Activated CD8-positive, alpha-beta memory T cell treated with anti-CD3 and anti-CD28 coated beads, Interleukin-2, amount 10 ng/mL, durations not matched to agents 7 days and 5 days (primary cell): ENCODE measurements around the gene CREB5. TPM values are rescaled to one million over a fixed set of nuclear protein-coding genes. Genes with fewer than 3 reads are reported as not detected.

Source experiments
- ATAC-seq: fragments of 150-1000 bp; cut with Tn5 transposase; one replicate; pipeline ENCODE4 v1.10.0; 2021; ENCODE audit warnings: moderate library complexity
- CTCF ChIA-PET: fragments of 350-600 bp; sonication (Branson Sonifier 250); formaldehyde crosslinking; loops from one replicate; lab custom pipeline; 2021; ENCODE audit warnings: antibody characterized with exemption; lab: Charles Lee
- DNase-seq: peaks from one replicate; pipeline ENCODE4 v3.0.0-alpha.2; 2020
- H3K27ac Mint-ChIP-seq: one replicate; pipeline ENCODE4 v1.8.0; 2021; ENCODE audit warnings: mild to moderate bottlenecking, mixed read lengths
- H3K27me3 Mint-ChIP-seq: one replicate; pipeline ENCODE4 v1.8.0; 2021; ENCODE audit warnings: mixed read lengths
- H3K36me3 Mint-ChIP-seq: one replicate; pipeline ENCODE4 v1.8.0; 2021; ENCODE audit warnings: mild to moderate bottlenecking, mixed read lengths
- H3K4me1 Mint-ChIP-seq: one replicate; pipeline ENCODE4 v1.8.0; 2021; ENCODE audit warnings: mixed read lengths
- H3K4me3 Mint-ChIP-seq: one replicate; pipeline ENCODE4 v1.8.0; 2021; ENCODE audit warnings: mild to moderate bottlenecking, moderate library complexity, mixed read lengths
- H3K9me3 Mint-ChIP-seq: one replicate; pipeline ENCODE4 v1.8.0; 2022; ENCODE audit warnings: low read depth, mixed read lengths
- total RNA-seq, 2 experiments: library from RNA; stranded (reverse); gene quantifications; one replicate each; pipeline ENCODE4 v1.2.3, GENCODE V29; 2021

CREB5 gene
- total RNA-seq, 2 experiments from 2014 or later, result not detected

- H3K4me3 Mint-ChIP-seq, result no peak overlapping the region
- no peak for DNase-seq
- no peaks in the 10 kb centered on the region for H3K9me3 Mint-ChIP-seq
- no peak for ATAC-seq
- no peaks in the 10 kb centered on the region for H3K27me3 Mint-ChIP-seq
- H3K36me3 Mint-ChIP-seq, result no peaks in the 10 kb centered on the region
- no peak overlapping the region for H3K27ac Mint-ChIP-seq
- no peaks in the 10 kb centered on the region for H3K4me1 Mint-ChIP-seq
- CTCF ChIA-PET, result no interaction called here
These were observed 231.4 kb downstream of the CREB5 start for GRCh38 chr7:28643584-28644340.

GRCh38 chr7:28645866-28646265 is 233.5 kb downstream of the CREB5 start:
- Mint-ChIP-seq H3K9me3 (no peaks in the 10 kb centered on the region), H3K27me3 (no peaks in the 10 kb centered on the region), H3K27ac (no peak overlapping the region), H3K36me3 (no peaks in the 10 kb centered on the region), H3K4me1 (no peaks in the 10 kb centered on the region), H3K4me3 (no peak overlapping the region)
- ATAC-seq, result no peak
- DNase-seq, result no peak
- CTCF ChIA-PET, result interaction anchor here (0.9 kb wide), 1 partner anchor 24 kb away, joined by 3 read pairs; no protein-coding TSS in a partner anchor

GRCh38 chr7:28646376-28647075 is 234.2 kb downstream of the CREB5 start:
- H3K9me3 Mint-ChIP-seq, result no peaks in the 10 kb centered on the region
- H3K36me3 Mint-ChIP-seq, result no peaks in the 10 kb centered on the region
- H3K27me3 Mint-ChIP-seq, result no peaks in the 10 kb centered on the region
- ATAC-seq (no peak), DNase-seq (no peak)
- no peak overlapping the region for H3K4me3 Mint-ChIP-seq
- no peaks in the 10 kb centered on the region for H3K4me1 Mint-ChIP-seq
- no peak overlapping the region for H3K27ac Mint-ChIP-seq
- CTCF ChIA-PET, result no interaction called here

- CTCF ChIA-PET, result no interaction called here
- H3K36me3 Mint-ChIP-seq, result no peaks in the 10 kb centered on the region
- H3K4me3 Mint-ChIP-seq, result no peak overlapping the region
- DNase-seq (no peak), ATAC-seq (no peak)
- H3K4me1 Mint-ChIP-seq, result no peaks in the 10 kb centered on the region
- no peaks in the 10 kb centered on the region for H3K9me3 Mint-ChIP-seq
- no peaks in the 10 kb centered on the region for H3K27me3 Mint-ChIP-seq
- no peak overlapping the region for H3K27ac Mint-ChIP-seq
These were observed 234.7 kb downstream of the CREB5 start for GRCh38 chr7:28647076-28647421.

- Mint-ChIP-seq H3K4me3 (no peak overlapping the region), H3K9me3 (no peaks in the 10 kb centered on the region), H3K27ac (no peak overlapping the region), H3K27me3 (no peaks in the 10 kb centered on the region), H3K36me3 (no peaks in the 10 kb centered on the region), H3K4me1 (no peaks in the 10 kb centered on the region)
- CTCF ChIA-PET, result no interaction called here
- ATAC-seq (no peak), DNase-seq (no peak)
These were observed 236.9 kb downstream of the CREB5 start for GRCh38 chr7:28649189-28649588.

- Mint-ChIP-seq H3K9me3 (no peaks in the 10 kb centered on the region), H3K36me3 (no peaks in the 10 kb centered on the region), H3K27me3 (no peaks in the 10 kb centered on the region), H3K27ac (no peak overlapping the region), H3K4me1 (no peaks in the 10 kb centered on the region), H3K4me3 (no peak overlapping the region)
- CTCF ChIA-PET, result no interaction called here
- DNase-seq (no peak), ATAC-seq (no peak)
These were observed 237.5 kb downstream of the CREB5 start for GRCh38 chr7:28649811-28650210.

GRCh38 chr7:28654110-28654509 is 241.8 kb downstream of the CREB5 start:
- CTCF ChIA-PET, result no interaction called here
- H3K9me3 Mint-ChIP-seq, result no peaks in the 10 kb centered on the region

GRCh38 chr7:28656529-28656928 is 244.2 kb downstream of the CREB5 start:
- CTCF ChIA-PET, result no interaction called here
- no peak overlapping the region for H3K27ac Mint-ChIP-seq
- no peaks in the 10 kb centered on the region for H3K4me1 Mint-ChIP-seq
- no peak overlapping the region for H3K4me3 Mint-ChIP-seq
- ATAC-seq, result no peak
- H3K27me3 Mint-ChIP-seq, result no peaks in the 10 kb centered on the region
- no peak for DNase-seq
- H3K36me3 Mint-ChIP-seq, result no peaks in the 10 kb centered on the region
- H3K9me3 Mint-ChIP-seq, result peaks cover 4% of the 10 kb centered on the region

More at GRCh38 chr7:28654110-28654509, 241.8 kb downstream of the CREB5 start:
- H3K27me3 Mint-ChIP-seq, result no peaks in the 10 kb centered on the region
- no peak overlapping the region for H3K27ac Mint-ChIP-seq
- no peak overlapping the region for H3K4me3 Mint-ChIP-seq
- DNase-seq, result no peak
- ATAC-seq, result no peak
- H3K4me1 Mint-ChIP-seq, result no peaks in the 10 kb centered on the region
- no peaks in the 10 kb centered on the region for H3K36me3 Mint-ChIP-seq

- H3K27ac Mint-ChIP-seq, result no peak overlapping the region
- H3K4me1 Mint-ChIP-seq, result peaks cover 8% of the 10 kb centered on the region
- DNase-seq (no peak), ATAC-seq (no peak)
- H3K36me3 Mint-ChIP-seq, result no peaks in the 10 kb centered on the region
- no peak overlapping the region for H3K4me3 Mint-ChIP-seq
- CTCF ChIA-PET, result no interaction called here
- H3K9me3 Mint-ChIP-seq, result peaks cover 5% of the 10 kb centered on the region
- H3K27me3 Mint-ChIP-seq, result no peaks in the 10 kb centered on the region
These were observed 246.1 kb downstream of the CREB5 start for GRCh38 chr7:28658381-28658780.

GRCh38 chr7:28660132-28660531 is 247.8 kb downstream of the CREB5 start:
- H3K9me3 Mint-ChIP-seq, result peaks cover 5% of the 10 kb centered on the region
- DNase-seq (no peak), ATAC-seq (no peak)
- peaks cover 6% of the 10 kb centered on the region for H3K27me3 Mint-ChIP-seq
- H3K36me3 Mint-ChIP-seq, result no peaks in the 10 kb centered on the region
- peaks cover 8% of the 10 kb centered on the region for H3K4me1 Mint-ChIP-seq
- no peak overlapping the region for H3K4me3 Mint-ChIP-seq
- CTCF ChIA-PET, result interaction anchor here (0.7 kb wide), 1 partner anchor 33 kb away, joined by 3 read pairs; no protein-coding TSS in a partner anchor
- no peak overlapping the region for H3K27ac Mint-ChIP-seq

- Mint-ChIP-seq H3K36me3 (no peaks in the 10 kb centered on the region), H3K27ac (no peak overlapping the region), H3K4me1 (peaks cover 8% of the 10 kb centered on the region), H3K9me3 (peaks cover 5% of the 10 kb centered on the region), H3K27me3 (peaks cover 6% of the 10 kb centered on the region), H3K4me3 (no peak overlapping the region)
- DNase-seq (peak; percentile 44), ATAC-seq (no peak)
- CTCF ChIA-PET, result no interaction called here
These were observed 249.7 kb downstream of the CREB5 start for GRCh38 chr7:28661826-28662595.

- DNase-seq (no peak), ATAC-seq (no peak)
- peaks cover 6% of the 10 kb centered on the region for H3K27me3 Mint-ChIP-seq
- peaks cover 8% of the 10 kb centered on the region for H3K4me1 Mint-ChIP-seq
- H3K36me3 Mint-ChIP-seq, result no peaks in the 10 kb centered on the region
- H3K9me3 Mint-ChIP-seq, result peaks cover 3% of the 10 kb centered on the region
- no peak overlapping the region for H3K4me3 Mint-ChIP-seq
- H3K27ac Mint-ChIP-seq, result no peak overlapping the region
- CTCF ChIA-PET, result no interaction called here
These were observed 253.8 kb downstream of the CREB5 start for GRCh38 chr7:28666154-28666553.

GRCh38 chr7:28668085-28668484 is 255.8 kb downstream of the CREB5 start:
- ATAC-seq, result no peak
- H3K4me3 Mint-ChIP-seq, result no peak overlapping the region
- CTCF ChIA-PET, result no interaction called here
- H3K27ac Mint-ChIP-seq, result no peak overlapping the region
- DNase-seq, result no peak
- H3K4me1 Mint-ChIP-seq, result no peaks in the 10 kb centered on the region
- H3K27me3 Mint-ChIP-seq, result peaks cover 6% of the 10 kb centered on the region
- H3K9me3 Mint-ChIP-seq, result no peaks in the 10 kb centered on the region
- H3K36me3 Mint-ChIP-seq, result no peaks in the 10 kb centered on the region
